Measurements from ENCODE around the gene URB1.
A peak's percentile ranks its signal among the peaks of the same experiment; 100 is the strongest.
"Not testable (repeated sequence)": the region's sequence is repeated elsewhere in the genome, so short reads cannot be mapped to it uniquely, and the experiment has no call there.

Gene URB1

GRCh38 chr21:32392880-32393676, at the start of gene URB1:
TSS of gene URB1 (minus strand) at chr21:32393012. CDS start at chr21:32392910, 102 bp downstream.
- peak; percentile 90 for DNase-seq (ENCODE audit: low spot score)

- no peak for DNase-seq (ENCODE audit: low spot score)
Measured at GRCh38 chr21:32437729-32438128, 44.9 kb upstream of the URB1 start.

- not testable (repeated sequence) for DNase-seq (ENCODE audit: low spot score)
Measured at GRCh38 chr21:32432982-32433660, 40.3 kb upstream of the URB1 start.

GRCh38 chr21:32427958-32428623, 35.3 kb upstream of the URB1 start:
- DNase-seq (ENCODE audit: low spot score) = no peak

GRCh38 chr21:32426592-32427051, 33.8 kb upstream of the URB1 start:
- DNase-seq (ENCODE audit: low spot score) = no peak

GRCh38 chr21:32426066-32426465, 33.3 kb upstream of the URB1 start:
- DNase-seq (ENCODE audit: low spot score) = no peak

GRCh38 chr21:32425628-32426027, 32.8 kb upstream of the URB1 start:
- DNase-seq (ENCODE audit: low spot score) = no peak

GRCh38 chr21:32424674-32425073, 31.9 kb upstream of the URB1 start:
- no peak for DNase-seq (ENCODE audit: low spot score)

- DNase-seq (ENCODE audit: low spot score) = no peak
Measured at GRCh38 chr21:32424191-32424535, 31.4 kb upstream of the URB1 start.

- DNase-seq (ENCODE audit: low spot score) = no peak
Measured at GRCh38 chr21:32423320-32424190, 30.7 kb upstream of the URB1 start.

- no peak for DNase-seq (ENCODE audit: low spot score)
Measured at GRCh38 chr21:32422064-32422463, 29.3 kb upstream of the URB1 start.

GRCh38 chr21:32418146-32418545, 25.3 kb upstream of the URB1 start:
- no peak for DNase-seq (ENCODE audit: low spot score)

- DNase-seq (ENCODE audit: low spot score) = no peak
Measured at GRCh38 chr21:32415451-32416398, 22.9 kb upstream of the URB1 start.

- no peak for DNase-seq (ENCODE audit: low spot score)
Measured at GRCh38 chr21:32414579-32415358, 22.0 kb upstream of the URB1 start.

- DNase-seq (ENCODE audit: low spot score) = no peak
Measured at GRCh38 chr21:32413697-32414578, 21.1 kb upstream of the URB1 start.

- DNase-seq (ENCODE audit: low spot score) = no peak
Measured at GRCh38 chr21:32413015-32413504, 20.2 kb upstream of the URB1 start.

GRCh38 chr21:32412162-32413014, 19.6 kb upstream of the URB1 start, which contains the start of gene EVA1C:
TSS of gene EVA1C (plus strand) at chr21:32412706. CDS start at chr21:32412854, 148 bp downstream.
- DNase-seq (ENCODE audit: low spot score) = no peak

All from NAMALWA (cell line).